Trophoblast cell (in vitro differentiated cells and primary cell): ENCODE data around the gene GUCY2D.

Experiments used
- DNase-seq, 2 donors: peaks; one replicate each; pipeline ENCODE4 v3.0.0-alpha.2; 2016
- H2AFZ ChIP-seq: 2 replicates; pipeline ENCODE4 v1.6.1; 2013; ENCODE audit warnings: low read length, moderate library complexity, mild to moderate bottlenecking; ENCODE audit not compliant: insufficient read depth, poor library complexity
- H2AK5ac ChIP-seq: 2 replicates; pipeline ENCODE4 v1.6.1; 2013; ENCODE audit warnings: mild to moderate bottlenecking, low read length
- H2BK120ac ChIP-seq: 2 replicates; pipeline ENCODE4 v1.6.1; 2013; ENCODE audit warnings: low read length, mild to moderate bottlenecking, moderate library complexity; ENCODE audit not compliant: insufficient read depth, poor library complexity
- H2BK12ac ChIP-seq: 2 replicates; pipeline ENCODE4 v1.6.1; 2013; ENCODE audit warnings: mild to moderate bottlenecking, low read length, moderate library complexity
- H2BK5ac ChIP-seq: 2 replicates; pipeline ENCODE4 v1.6.1; 2013; ENCODE audit warnings: low read length, low read depth, moderate library complexity, mild to moderate bottlenecking; ENCODE audit not compliant: poor library complexity
- H3K14ac ChIP-seq: 2 replicates; pipeline ENCODE4 v1.6.1; 2013; ENCODE audit warnings: mild to moderate bottlenecking, low read length
- H3K18ac ChIP-seq: 2 replicates; pipeline ENCODE4 v1.6.1; 2013; ENCODE audit warnings: mild to moderate bottlenecking, low read length
- H3K23ac ChIP-seq: 2 replicates; pipeline ENCODE4 v1.6.1; 2013; ENCODE audit warnings: low read length
- H3K27ac ChIP-seq: 2 replicates; pipeline ENCODE4 v1.5.1; 2013; ENCODE audit warnings: low read depth, mild to moderate bottlenecking, inconsistent platforms, low read length, moderate library complexity
- H3K27me3 ChIP-seq: 2 replicates; pipeline ENCODE4 v1.6.1; 2013; ENCODE audit warnings: inconsistent platforms, mild to moderate bottlenecking, low read length, moderate library complexity; ENCODE audit not compliant: insufficient read depth
- H3K36me3 ChIP-seq, 2 experiments: 1 replicate in 1 of 2; 2 replicates in 1 of 2; pipeline ENCODE4 v1.6.1; 2013; ENCODE audit warnings: low read length in 2 of 2, mild to moderate bottlenecking in 2 of 2, moderate library complexity in 1 of 2; ENCODE audit not compliant: insufficient read depth in 2 of 2, control insufficient read depth in 1 of 2
- H3K4ac ChIP-seq: 2 replicates; pipeline ENCODE4 v1.6.1; 2013; ENCODE audit warnings: low read depth, mild to moderate bottlenecking, low read length, moderate library complexity
- H3K4me1 ChIP-seq, 2 experiments: 1 replicate in 1 of 2; 2 replicates in 1 of 2; pipeline ENCODE4 v1.6.1; 2013; ENCODE audit warnings: low read length in 2 of 2, mild to moderate bottlenecking in 2 of 2, moderate library complexity in 1 of 2; ENCODE audit not compliant: insufficient read depth in 2 of 2, control insufficient read depth in 1 of 2
- H3K4me2 ChIP-seq: 2 replicates; pipeline ENCODE4 v1.6.1; 2013; ENCODE audit warnings: inconsistent platforms, mild to moderate bottlenecking, low read length, moderate library complexity
- H3K4me3 ChIP-seq: 2 replicates; pipeline ENCODE4 v1.5.1; 2013; ENCODE audit warnings: mild to moderate bottlenecking, low read depth, low read length, inconsistent platforms
- H3K79me1 ChIP-seq: one replicate; pipeline ENCODE4 v1.6.1; 2013; ENCODE audit warnings: low read length
- H3K79me2 ChIP-seq: 2 replicates; pipeline ENCODE4 v1.6.1; 2013; ENCODE audit warnings: low read length, mild to moderate bottlenecking; ENCODE audit not compliant: control insufficient read depth, insufficient read depth, poor library complexity
- H3K9ac ChIP-seq: 2 replicates; pipeline ENCODE4 v1.6.1; 2013; ENCODE audit warnings: mild to moderate bottlenecking, low read length
- H3K9me3 ChIP-seq: 2 replicates; pipeline ENCODE4 v1.6.1; 2013; ENCODE audit warnings: low read depth, mild to moderate bottlenecking, control low read depth, inconsistent platforms, low read length; ENCODE audit not compliant: insufficient read depth
- H4K12ac ChIP-seq: 2 replicates; pipeline ENCODE4 v1.6.1; 2013; ENCODE audit warnings: low read depth, mild to moderate bottlenecking, low read length, moderate library complexity
- H4K8ac ChIP-seq: 2 replicates; pipeline ENCODE4 v1.6.1; 2013; ENCODE audit warnings: low read depth, mild to moderate bottlenecking, low read length, moderate library complexity
- H4K91ac ChIP-seq: one replicate; pipeline ENCODE4 v1.6.1; 2013; ENCODE audit warnings: low read depth, mild to moderate bottlenecking, low read length, moderate library complexity
- WGBS: extraction: QIAGEN DNeasy Blood & Tissue Kit; methylation state at CpG from one replicate; pipeline ENCODE4 v1.1.7; 2013; ENCODE audit warnings: missing lambda C conversion rate; ENCODE audit not compliant: insufficient read length, insufficient coverage; ENCODE audit errors: extremely low coverage; 5-methylcytosine and 5-hydroxymethylcytosine counted together

The GUCY2D gene

GRCh38 chr17:8041249-8041928 lies 39.0 kb downstream of the GUCY2D start:
- H3K9ac ChIP-seq = no peak overlapping the region
- H2AK5ac ChIP-seq = no peak overlapping the region
- H2AFZ ChIP-seq = no peak overlapping the region
- no peak overlapping the region for H4K12ac ChIP-seq
- H3K4me3 ChIP-seq = no peak overlapping the region
- H3K18ac ChIP-seq = no peak overlapping the region
- H3K23ac ChIP-seq = no peak overlapping the region
- H2BK5ac ChIP-seq = no peak overlapping the region
- no peak overlapping the region for H3K4ac ChIP-seq
- no peak overlapping the region for H3K4me2 ChIP-seq
- no peak overlapping the region for H2BK12ac ChIP-seq
- no peaks in the 10 kb centered on the region for H3K4me1 ChIP-seq
- H3K14ac ChIP-seq = no peak overlapping the region
- H3K79me2 ChIP-seq = no peaks in the 10 kb centered on the region
- no CpG with 5 or more reads among the region's 8 CpGs for WGBS
- no peak overlapping the region for H4K8ac ChIP-seq
- H3K9me3 ChIP-seq = peaks cover 3% of the 10 kb centered on the region
- peaks cover 4% of the 10 kb centered on the region for H3K27me3 ChIP-seq
- no peak overlapping the region for H3K27ac ChIP-seq
- H3K36me3 ChIP-seq = no peaks in the 10 kb centered on the region
- no peaks in the 10 kb centered on the region for H3K79me1 ChIP-seq
- H4K91ac ChIP-seq = no peak overlapping the region
- DNase-seq = peak; percentile 41 to 72
- no peak overlapping the region for H2BK120ac ChIP-seq

DNA sequence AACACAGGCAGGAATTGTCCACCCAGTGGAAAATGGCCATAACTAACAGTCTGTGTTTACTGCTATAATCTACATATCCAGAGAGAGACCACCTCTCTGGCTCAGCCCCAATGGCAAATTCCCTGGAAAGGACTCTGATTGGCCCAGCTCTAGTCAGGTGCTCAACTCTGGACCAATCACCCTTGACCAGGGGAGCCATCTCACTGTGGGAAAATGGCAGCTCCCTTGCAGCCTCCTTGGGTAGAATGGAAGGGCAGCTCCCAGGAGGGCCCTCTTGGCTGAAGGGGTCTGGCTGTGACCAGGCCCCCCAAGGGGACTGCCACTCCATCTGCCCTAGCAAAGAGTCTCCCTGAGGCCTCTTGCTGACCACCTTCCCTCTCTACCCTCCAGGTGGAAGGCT lies 39.6 kb downstream of the GUCY2D start:
- H2BK120ac ChIP-seq = no peak overlapping the region

GRCh38 chr17:8044819-8045810 lies 42.7 kb downstream of the GUCY2D start:
- DNase-seq = no peak
- no peaks in the 10 kb centered on the region for H3K27me3 ChIP-seq
- H4K12ac ChIP-seq = no peak overlapping the region
- peaks cover 4% of the 10 kb centered on the region for H3K9me3 ChIP-seq
- H3K36me3 ChIP-seq = no peaks in the 10 kb centered on the region
- H2AK5ac ChIP-seq = no peak overlapping the region
- no peak overlapping the region for H2BK12ac ChIP-seq
- H2AFZ ChIP-seq = no peak overlapping the region
- no CpG with 5 or more reads among the region's 24 CpGs for WGBS
- H3K4ac ChIP-seq = no peak overlapping the region
- no peak overlapping the region for H4K8ac ChIP-seq
- H3K79me2 ChIP-seq = no peaks in the 10 kb centered on the region
- H4K91ac ChIP-seq = no peak overlapping the region
- H3K14ac ChIP-seq = no peak overlapping the region
- no peak overlapping the region for H3K27ac ChIP-seq
- H3K79me1 ChIP-seq = no peaks in the 10 kb centered on the region
- H3K4me3 ChIP-seq = no peak overlapping the region
- H2BK5ac ChIP-seq = no peak overlapping the region
- no peak overlapping the region for H3K9ac ChIP-seq
- H3K23ac ChIP-seq = no peak overlapping the region
- H3K4me1 ChIP-seq = no peaks in the 10 kb centered on the region
- H2BK120ac ChIP-seq = no peak overlapping the region
- H3K4me2 ChIP-seq = no peak overlapping the region
- no peak overlapping the region for H3K18ac ChIP-seq

More for the DNA sequence above, 39.6 kb downstream of the GUCY2D start:
- no peak overlapping the region for H4K91ac ChIP-seq
- H3K27ac ChIP-seq = no peak overlapping the region
- H3K79me2 ChIP-seq = no peaks in the 10 kb centered on the region
- H3K79me1 ChIP-seq = no peaks in the 10 kb centered on the region
- no peak for DNase-seq
- H4K8ac ChIP-seq = no peak overlapping the region
- H3K4me3 ChIP-seq = no peak overlapping the region
- H2AFZ ChIP-seq = no peak overlapping the region
- H4K12ac ChIP-seq = no peak overlapping the region
- H3K4me2 ChIP-seq = no peak overlapping the region
- H3K18ac ChIP-seq = no peak overlapping the region
- H3K9ac ChIP-seq = no peak overlapping the region
- no peak overlapping the region for H2BK5ac ChIP-seq
- H2AK5ac ChIP-seq = no peak overlapping the region
- H3K9me3 ChIP-seq = peaks cover 4% of the 10 kb centered on the region
- H3K14ac ChIP-seq = no peak overlapping the region
- no peak overlapping the region for H2BK12ac ChIP-seq
- no peak overlapping the region for H3K23ac ChIP-seq
- no peaks in the 10 kb centered on the region for H3K36me3 ChIP-seq
- H3K4ac ChIP-seq = no peak overlapping the region
- H3K27me3 ChIP-seq = peaks cover 4% of the 10 kb centered on the region
- no peaks in the 10 kb centered on the region for H3K4me1 ChIP-seq

- H3K4me1 ChIP-seq = no peaks in the 10 kb centered on the region
- H3K9ac ChIP-seq = no peak overlapping the region
- H3K4me3 ChIP-seq = no peak overlapping the region
- H3K79me1 ChIP-seq = no peaks in the 10 kb centered on the region
- no peak overlapping the region for H2BK120ac ChIP-seq
- H3K4ac ChIP-seq = no peak overlapping the region
- WGBS = no CpG with 5 or more reads among the region's 11 CpGs
- no peaks in the 10 kb centered on the region for H3K36me3 ChIP-seq
- H4K12ac ChIP-seq = no peak overlapping the region
- no peak overlapping the region for H3K4me2 ChIP-seq
- no peak overlapping the region for H3K27ac ChIP-seq
- H4K91ac ChIP-seq = no peak overlapping the region
- no peak overlapping the region for H4K8ac ChIP-seq
- no peak overlapping the region for H3K18ac ChIP-seq
- no peaks in the 10 kb centered on the region for H3K79me2 ChIP-seq
- no peak overlapping the region for H3K14ac ChIP-seq
- H3K9me3 ChIP-seq = peaks cover 4% of the 10 kb centered on the region
- H3K23ac ChIP-seq = no peak overlapping the region
- DNase-seq = no peak
- H2BK5ac ChIP-seq = no peak overlapping the region
- H2AK5ac ChIP-seq = no peak overlapping the region
- no peaks in the 10 kb centered on the region for H3K27me3 ChIP-seq
- H2AFZ ChIP-seq = no peak overlapping the region
- H2BK12ac ChIP-seq = no peak overlapping the region
Measured at GRCh38 chr17:8046306-8046928, 44.0 kb downstream of the GUCY2D start.
